H9 (cell line): Measurements from ENCODE around the gene TEK. TPM values are rescaled to one million over a fixed set of nuclear protein-coding genes. Genes with fewer than 3 reads are reported as not detected.

Experiments
- DNase-seq: peaks from one replicate; pipeline ENCODE4 v3.0.0-alpha.2; 2017
- H2AFZ ChIP-seq: one replicate; pipeline ENCODE4 v1.6.1; 2013; ENCODE audit warnings: mild to moderate bottlenecking, low read length, control low read depth, moderate library complexity
- H2AK5ac ChIP-seq: 2 replicates; pipeline ENCODE4 v1.6.1; 2013; ENCODE audit warnings: low read length, control low read depth, mixed read lengths; ENCODE audit not compliant: insufficient read length
- H2BK120ac ChIP-seq: one replicate; pipeline ENCODE4 v1.6.1; 2013; ENCODE audit warnings: low read depth, mild to moderate bottlenecking, low read length, control low read depth, inconsistent platforms; ENCODE audit not compliant: poor library complexity, severe bottlenecking
- H2BK12ac ChIP-seq: 2 replicates; pipeline ENCODE4 v1.6.1; 2013; ENCODE audit warnings: low read length, control low read depth, mixed read lengths, low read depth; ENCODE audit not compliant: insufficient read length
- H2BK15ac ChIP-seq: 2 replicates; pipeline ENCODE4 v1.6.1; 2013; ENCODE audit warnings: low read depth, low read length, control low read depth
- H2BK20ac ChIP-seq: one replicate; pipeline ENCODE4 v1.6.1; 2013; ENCODE audit warnings: low read depth, mild to moderate bottlenecking, low read length, control low read depth, inconsistent platforms; ENCODE audit not compliant: poor library complexity, severe bottlenecking
- H2BK5ac ChIP-seq: 2 replicates; pipeline ENCODE4 v1.6.1; 2013; ENCODE audit warnings: low read length, control low read depth, mixed read lengths; ENCODE audit not compliant: insufficient read length
- H3K14ac ChIP-seq: 2 replicates; pipeline ENCODE4 v1.6.1; 2013; ENCODE audit warnings: low read length, control low read depth; ENCODE audit not compliant: insufficient read depth
- H3K18ac ChIP-seq: 2 replicates; pipeline ENCODE4 v1.6.1; 2013; ENCODE audit warnings: low read depth, mild to moderate bottlenecking, mixed read lengths, low read length, control low read depth; ENCODE audit not compliant: insufficient read length
- H3K23ac ChIP-seq: 2 replicates; pipeline ENCODE4 v1.6.1; 2013; ENCODE audit warnings: low read length, control low read depth, mixed read lengths, low read depth; ENCODE audit not compliant: insufficient read length
- H3K23me2 ChIP-seq: 2 replicates; pipeline ENCODE4 v1.6.1; 2013; ENCODE audit warnings: low read depth, mild to moderate bottlenecking, mixed read lengths, low read length, control low read depth; ENCODE audit not compliant: insufficient read length, poor library complexity, severe bottlenecking
- H3K27ac ChIP-seq: 2 replicates; pipeline ENCODE4 v1.5.1; 2013; ENCODE audit warnings: low read length, control low read depth, mixed read lengths, low read depth; ENCODE audit not compliant: insufficient read length
- H3K27me3 ChIP-seq: 2 replicates; pipeline ENCODE4 v1.6.1; 2013; ENCODE audit warnings: low read length, control low read depth, inconsistent platforms; ENCODE audit not compliant: insufficient read depth
- H3K4ac ChIP-seq: 2 replicates; pipeline ENCODE4 v1.6.1; 2013; ENCODE audit warnings: low read depth, mild to moderate bottlenecking, control low read depth, inconsistent platforms, low read length, moderate library complexity
- H3K4me1 ChIP-seq: 2 replicates; pipeline ENCODE4 v1.6.1; 2013; ENCODE audit warnings: low read length, control low read depth, inconsistent platforms; ENCODE audit not compliant: insufficient read depth
- H3K4me2 ChIP-seq: 2 replicates; pipeline ENCODE4 v1.6.1; 2013; ENCODE audit warnings: low read length, control low read depth, mixed read lengths; ENCODE audit not compliant: insufficient read length, insufficient read depth
- H3K56ac ChIP-seq: 2 replicates; pipeline ENCODE4 v1.6.1; 2013; ENCODE audit warnings: low read depth, mild to moderate bottlenecking, mixed read lengths, low read length, control low read depth; ENCODE audit not compliant: insufficient read length
- H3K79me1 ChIP-seq: 2 replicates; pipeline ENCODE4 v1.6.1; 2013; ENCODE audit warnings: low read depth, mild to moderate bottlenecking, moderate library complexity, low read length, control low read depth, inconsistent platforms; ENCODE audit not compliant: insufficient read depth, poor library complexity, severe bottlenecking
- H3K79me2 ChIP-seq: 2 replicates; pipeline ENCODE4 v1.6.1; 2013; ENCODE audit warnings: low read length, control low read depth, inconsistent platforms; ENCODE audit not compliant: insufficient read depth
- H3K9ac ChIP-seq: 2 replicates; pipeline ENCODE4 v1.6.1; 2013; ENCODE audit warnings: low read length, control low read depth, mixed read lengths; ENCODE audit not compliant: insufficient read length; ENCODE audit errors: extremely low read depth
- H3K9me3 ChIP-seq: one replicate; pipeline ENCODE4 v1.6.1; 2013; ENCODE audit warnings: low read depth, low read length, inconsistent platforms; ENCODE audit not compliant: control insufficient read depth
- H3T11ph ChIP-seq: one replicate; pipeline ENCODE4 v1.6.1; 2013; ENCODE audit warnings: mild to moderate bottlenecking, low read length, control low read depth, inconsistent platforms
- H4K20me1 ChIP-seq: one replicate; pipeline ENCODE4 v1.6.1; 2013; ENCODE audit not compliant: control insufficient read depth, insufficient read length, insufficient read depth
- H4K5ac ChIP-seq: 2 replicates; pipeline ENCODE4 v1.6.1; 2013; ENCODE audit warnings: low read depth, mild to moderate bottlenecking, mixed read lengths, low read length, control low read depth; ENCODE audit not compliant: insufficient read length
- H4K8ac ChIP-seq: replicated peaks from 2 replicates; pipeline ENCODE4 v1.6.1; 2013; ENCODE audit warnings: low read length, control low read depth, mixed read lengths, low read depth; ENCODE audit not compliant: insufficient read length
- H4K91ac ChIP-seq: 2 replicates; pipeline ENCODE4 v1.6.1; 2013; ENCODE audit warnings: low read depth, mild to moderate bottlenecking, moderate library complexity, mixed read lengths, low read length, control low read depth; ENCODE audit not compliant: insufficient read length
- H3K27ac Mint-ChIP-seq, 3 experiments: 2 replicates in 2 of 3; 3 replicates in 1 of 3; pipeline ENCODE4 v1.8.0; 2020 to 2021; ENCODE audit warnings: mixed read lengths in 3 of 3, mild to moderate bottlenecking in 1 of 3, moderate library complexity in 1 of 3
- H3K27me3 Mint-ChIP-seq: 2 replicates; pipeline ENCODE4 v1.8.0; 2021; ENCODE audit warnings: low read depth, mild to moderate bottlenecking, moderate library complexity, mixed read lengths
- H3K36me3 Mint-ChIP-seq, 3 experiments: 2 replicates in 2 of 3; 3 replicates in 1 of 3; pipeline ENCODE4 v1.8.0; 2020 to 2021; ENCODE audit warnings: low read depth in 3 of 3, mixed read lengths in 3 of 3; ENCODE audit not compliant: insufficient read depth in 1 of 3
- H3K4me1 Mint-ChIP-seq, 2 experiments: 2 replicates each; pipeline ENCODE4 v1.8.0; 2020; ENCODE audit warnings: mixed read lengths in 2 of 2
- H3K4me3 Mint-ChIP-seq, 2 experiments: 2 replicates in 1 of 2; 3 replicates in 1 of 2; pipeline ENCODE4 v1.8.0; 2020 to 2021; ENCODE audit warnings: mild to moderate bottlenecking in 2 of 2, mixed read lengths in 2 of 2, moderate library complexity in 1 of 2
- H3K9me3 Mint-ChIP-seq, 2 experiments: 2 replicates in 1 of 2; 3 replicates in 1 of 2; pipeline ENCODE4 v1.8.0; 2020; ENCODE audit warnings: mild to moderate bottlenecking in 2 of 2, mixed read lengths in 2 of 2, moderate library complexity in 1 of 2
- CTCF ChIP-seq: fragments of 200-600 bp; sonication (generic); conservative IDR thresholded peaks from 3 replicates; pipeline ENCODE4 v1.8.0; 2021; ENCODE audit warnings: antibody characterized with exemption, mild to moderate bottlenecking
- WGBS: extraction: QIAGEN DNeasy Blood & Tissue Kit; methylation state at CpG from one replicate; pipeline ENCODE4 v1.1.7; 2013; ENCODE audit warnings: missing lambda C conversion rate, low lambda C conversion rate, mixed read lengths; ENCODE audit not compliant: insufficient read length; ENCODE audit errors: extremely low coverage; 5-methylcytosine and 5-hydroxymethylcytosine counted together
- total RNA-seq: library from RNA; stranded (reverse); gene quantifications from 2 replicates; pipeline ENCODE4 v1.2.1, GENCODE V29; 2021

The TEK gene
- total RNA-seq, 1 experiment from 2014 or later = 1.8 TPM

- H4K20me1 ChIP-seq = peaks cover 3% of the 10 kb centered on the region
- peaks cover 2% of the 10 kb centered on the region; the same call in 1 of the 2 replicates for H3K4me1 ChIP-seq
- no peak overlapping the region for H3K4me2 ChIP-seq
- H3K4ac ChIP-seq = no peak overlapping the region
- H2AFZ ChIP-seq = no peak overlapping the region
- H4K5ac ChIP-seq = no peak overlapping the region
- no peaks in the 10 kb centered on the region for H3K79me2 ChIP-seq
- H3K27ac ChIP-seq = no peak overlapping the region
- Mint-ChIP-seq H3K4me1 (peaks cover 6 to 10% of the 10 kb centered on the region in 2 experiments; a peak in 3 of 4 replicates), H3K9me3 (no peaks in the 10 kb centered on the region), H3K36me3 (peaks cover 0 to 5% (median 0%) of the 10 kb centered on the region in 3 experiments; a peak in 1 of 7 replicates), H3K4me3 (no peak overlapping the region), H3K27me3 (no peaks in the 10 kb centered on the region), H3K27ac (no peak overlapping the region)
- H2AK5ac ChIP-seq = no peak overlapping the region
- no peaks in the 10 kb centered on the region for H3K79me1 ChIP-seq
- H2BK5ac ChIP-seq = no peak overlapping the region
- no peak overlapping the region for H2BK20ac ChIP-seq
- no peak overlapping the region for H3T11ph ChIP-seq
- TF ChIP-seq CTCF = no peak
- H3K27me3 ChIP-seq = no peaks in the 10 kb centered on the region
- H4K91ac ChIP-seq = no peak overlapping the region
- WGBS = no CpG with 5 or more reads among the region's 2 CpGs
- H3K9me3 ChIP-seq = no peaks in the 10 kb centered on the region
- H4K8ac ChIP-seq = no peak overlapping the region
- no peak overlapping the region for H2BK120ac ChIP-seq
- H2BK15ac ChIP-seq = no peak overlapping the region; the same call in 1 of the 2 replicates
- H3K23me2 ChIP-seq = no peaks in the 10 kb centered on the region
- DNase-seq = no peak
- no peak overlapping the region for H3K56ac ChIP-seq
- H3K14ac ChIP-seq = no peak overlapping the region
- no peak overlapping the region for H3K23ac ChIP-seq
- no peak overlapping the region for H2BK12ac ChIP-seq
- no peak overlapping the region for H3K18ac ChIP-seq
- no peak overlapping the region for H3K9ac ChIP-seq
Observed at GRCh38 chr9:27160636-27161035, 51.6 kb downstream of the TEK start.
